Bronchial epithelial cell (primary cell): ENCODE measurements around the gene TCEANC. TPM values are rescaled to one million over a fixed set of nuclear protein-coding genes. Genes with fewer than 3 reads are reported as not detected.
"Not testable (repeated sequence)": the region's sequence is repeated elsewhere in the genome, so short reads cannot be mapped to it uniquely, and the experiment has no call there.

Source experiments
- DNase-seq: peaks from one replicate; pipeline ENCODE4 v3.0.0-alpha.2; 2010; ENCODE audit warnings: low read depth
- FAIRE-seq: peaks from 2 replicates; lab custom pipeline; 2011; peaks lifted over from hg19 to GRCh38; lab: Jason Lieb, UNC
- H3K27me3 ChIP-seq: 2 replicates; pipeline ENCODE4 v1.5.1; 2011; ENCODE audit warnings: low read length; ENCODE audit not compliant: control insufficient read depth, insufficient read depth
- H3K36me3 ChIP-seq: 2 replicates; pipeline ENCODE4 v1.5.1; 2011; ENCODE audit warnings: low read length; ENCODE audit not compliant: control insufficient read depth, insufficient read depth
- H3K4me3 ChIP-seq: 2 replicates; pipeline ENCODE4 v1.5.1; 2011; ENCODE audit warnings: mild to moderate bottlenecking, low read depth, low read length, control low read depth
- CTCF ChIP-seq: IDR thresholded peaks from 2 replicates; pipeline ENCODE4 v1.5.1; 2011; ENCODE audit warnings: mild to moderate bottlenecking, moderate library complexity, low read length, control low read depth, inconsistent platforms; ENCODE audit not compliant: insufficient read depth, severe bottlenecking
- total RNA-seq: library from RNA; depleted of rRNA; stranded (reverse); fragments of >200 nt; gene quantifications from 2 replicates; pipeline ENCODE4 v1.2.1, GENCODE V29; 2014

TCEANC gene
- total RNA-seq, 1 donor from 2014 or later, result 2.1 TPM

- H3K4me3 ChIP-seq, result no peak overlapping the region
- DNase-seq (no peak), FAIRE-seq (no peak)
- no peaks in the 10 kb centered on the region for H3K36me3 ChIP-seq
- H3K27me3 ChIP-seq, result no peaks in the 10 kb centered on the region
- TF ChIP-seq CTCF, result no peak
Measured at GRCh38 chrX:13620207-13620606, 32.7 kb upstream of the TCEANC start.

GRCh38 chrX:13622401-13622964 lies 30.5 kb upstream of the TCEANC start:
- DNase-seq, result no peak
- Histone ChIP-seq H3K27me3 (no peaks in the 10 kb centered on the region), H3K36me3 (no peaks in the 10 kb centered on the region), H3K4me3 (no peak overlapping the region)
- FAIRE-seq, result no peak
- no peak for TF ChIP-seq CTCF

GRCh38 chrX:13627306-13627705 lies 25.6 kb upstream of the TCEANC start:
- no peak overlapping the region for H3K4me3 ChIP-seq
- H3K36me3 ChIP-seq, result no peaks in the 10 kb centered on the region
- TF ChIP-seq CTCF, result no peak
- DNase-seq, result peak; percentile 60
- FAIRE-seq, result no peak
- H3K27me3 ChIP-seq, result no peaks in the 10 kb centered on the region

GRCh38 chrX:13637224-13637623 lies 15.7 kb upstream of the TCEANC start:
- not testable (repeated sequence) for H3K36me3 ChIP-seq, DNase-seq, FAIRE-seq, H3K27me3 ChIP-seq, H3K4me3 ChIP-seq

DNA sequence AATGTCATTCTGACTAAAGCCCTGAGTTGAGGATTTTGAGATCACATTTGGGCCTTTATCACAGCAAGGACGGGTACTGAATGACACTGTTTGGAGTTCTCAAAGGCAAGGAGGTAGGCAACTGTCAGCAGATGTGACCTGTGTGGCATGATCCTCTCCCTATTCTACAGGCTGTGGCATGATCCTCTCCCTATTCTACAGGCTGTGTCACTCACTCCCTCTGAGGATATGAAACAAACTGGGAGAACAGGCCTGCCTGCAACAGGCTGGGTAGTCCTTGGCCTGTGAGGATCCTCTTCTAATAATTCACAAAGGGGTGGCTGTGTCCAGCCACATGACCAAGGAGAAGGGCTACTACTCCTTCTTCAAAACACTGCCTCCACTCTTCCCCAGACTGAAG lies 14.9 kb upstream of the TCEANC start:
- Histone ChIP-seq H3K27me3 (no peaks in the 10 kb centered on the region), H3K4me3 (no peak overlapping the region), H3K36me3 (no peaks in the 10 kb centered on the region)
- no peak for TF ChIP-seq CTCF
- DNase-seq, result peak; percentile 20
- FAIRE-seq, result no peak

- H3K4me3 ChIP-seq, result no peak overlapping the region
- no peak for TF ChIP-seq CTCF
- DNase-seq (no peak), FAIRE-seq (no peak)
- no peaks in the 10 kb centered on the region for H3K36me3 ChIP-seq
- H3K27me3 ChIP-seq, result no peaks in the 10 kb centered on the region
Measured at GRCh38 chrX:13638826-13639225, 14.1 kb upstream of the TCEANC start.

DNA sequence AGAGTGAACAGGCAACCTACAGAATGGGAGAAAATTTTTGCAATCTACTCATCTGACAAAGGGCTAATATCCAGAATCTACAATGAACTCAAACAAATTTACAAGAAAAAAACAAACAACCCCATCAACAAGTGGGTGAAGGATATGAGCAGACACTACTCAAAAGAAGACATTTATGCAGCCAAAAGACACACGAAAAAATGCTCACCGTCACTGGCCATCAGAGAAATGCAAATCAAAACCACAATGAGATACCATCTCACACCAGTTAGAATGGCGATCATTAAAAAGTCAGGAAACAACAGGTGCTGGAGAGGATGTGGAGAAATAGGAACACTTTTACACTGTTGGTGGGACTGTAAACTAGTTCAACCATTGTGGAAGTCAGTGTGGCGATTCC lies 11.3 kb upstream of the TCEANC start:
- not testable (repeated sequence) for H3K36me3 ChIP-seq, H3K27me3 ChIP-seq, DNase-seq, H3K4me3 ChIP-seq, FAIRE-seq
